Esophagus muscularis mucosa (tissue), 3 donors: ENCODE results near the gene GDF15.

Experiments
- POLR2A ChIP-seq: fragments of 450-650 bp; IDR thresholded peaks from one replicate; pipeline ENCODE4 v1.6.1; 2017; ENCODE audit warnings: antibody characterized with exemption, moderate library complexity, mild to moderate bottlenecking, low read depth
- TF ChIP-seq, protein P1 (sequence below), 3 experiments: fragments of 200-600 bp in 2 of 3; fragments of 450-650 bp in 1 of 3; sonication (generic) in 2 of 3; IDR thresholded peaks; one replicate each; pipeline ENCODE4 v1.5.1; 2017 to 2019; ENCODE audit warnings: antibody characterized with exemption in 3 of 3, mild to moderate bottlenecking in 2 of 3, moderate library complexity in 1 of 3

DNA sequence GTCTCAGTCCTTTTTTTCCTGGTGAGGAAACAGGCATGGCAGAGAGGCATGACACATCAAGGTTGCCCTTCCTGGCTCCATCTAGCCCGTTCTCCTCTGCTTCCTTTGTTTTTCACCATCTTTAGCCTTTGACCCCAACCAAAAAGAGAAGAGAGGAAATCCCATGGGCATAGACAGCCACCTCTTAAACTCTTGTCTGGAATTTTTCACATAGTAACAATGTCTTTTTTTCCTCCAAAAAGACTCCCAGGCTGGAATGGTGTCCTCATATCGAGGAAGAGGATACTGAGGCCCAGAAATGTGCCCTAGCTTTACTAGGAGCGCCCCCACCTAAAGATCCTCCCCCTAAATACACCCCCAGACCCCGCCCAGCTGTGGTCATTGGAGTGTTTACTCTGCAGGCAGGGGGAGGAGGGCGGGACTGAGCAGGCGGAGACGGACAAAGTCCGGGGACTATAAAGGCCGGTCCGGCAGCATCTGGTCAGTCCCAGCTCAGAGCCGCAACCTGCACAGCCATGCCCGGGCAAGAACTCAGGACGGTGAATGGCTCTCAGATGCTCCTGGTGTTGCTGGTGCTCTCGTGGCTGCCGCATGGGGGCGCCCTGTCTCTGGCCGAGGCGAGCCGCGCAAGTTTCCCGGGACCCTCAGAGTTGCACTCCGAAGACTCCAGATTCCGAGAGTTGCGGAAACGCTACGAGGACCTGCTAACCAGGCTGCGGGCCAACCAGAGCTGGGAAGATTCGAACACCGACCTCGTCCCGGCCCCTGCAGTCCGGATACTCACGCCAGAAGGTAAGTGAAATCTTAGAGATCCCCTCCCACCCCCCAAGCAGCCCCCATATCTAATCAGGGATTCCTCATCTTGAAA is at the start of gene GDF15:
- TF ChIP-seq, protein P1, sequence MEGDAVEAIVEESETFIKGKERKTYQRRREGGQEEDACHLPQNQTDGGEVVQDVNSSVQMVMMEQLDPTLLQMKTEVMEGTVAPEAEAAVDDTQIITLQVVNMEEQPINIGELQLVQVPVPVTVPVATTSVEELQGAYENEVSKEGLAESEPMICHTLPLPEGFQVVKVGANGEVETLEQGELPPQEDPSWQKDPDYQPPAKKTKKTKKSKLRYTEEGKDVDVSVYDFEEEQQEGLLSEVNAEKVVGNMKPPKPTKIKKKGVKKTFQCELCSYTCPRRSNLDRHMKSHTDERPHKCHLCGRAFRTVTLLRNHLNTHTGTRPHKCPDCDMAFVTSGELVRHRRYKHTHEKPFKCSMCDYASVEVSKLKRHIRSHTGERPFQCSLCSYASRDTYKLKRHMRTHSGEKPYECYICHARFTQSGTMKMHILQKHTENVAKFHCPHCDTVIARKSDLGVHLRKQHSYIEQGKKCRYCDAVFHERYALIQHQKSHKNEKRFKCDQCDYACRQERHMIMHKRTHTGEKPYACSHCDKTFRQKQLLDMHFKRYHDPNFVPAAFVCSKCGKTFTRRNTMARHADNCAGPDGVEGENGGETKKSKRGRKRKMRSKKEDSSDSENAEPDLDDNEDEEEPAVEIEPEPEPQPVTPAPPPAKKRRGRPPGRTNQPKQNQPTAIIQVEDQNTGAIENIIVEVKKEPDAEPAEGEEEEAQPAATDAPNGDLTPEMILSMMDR (IDR thresholded peaks at IDR 0.05), result peak; percentile 21 to 49 (median 27)
- TF ChIP-seq POLR2A, result no peak
